Stimulated activated CD8-positive, alpha-beta memory T cell treated with anti-CD3 and anti-CD28 coated beads, Interleukin-7, amount 100 ng/mL, for 48 hours (primary cell): ENCODE data around the gene ERBB4.
"Not testable (repeated sequence)": the region's sequence is repeated elsewhere in the genome, so short reads cannot be mapped to it uniquely, and the experiment has no call there.

ENCODE experiments used
- DNase-seq, 2 donors: peaks; one replicate each; pipeline ENCODE4 v3.0.0-alpha.2; 2020; ENCODE audit warnings: low read depth in 1 of 2; ENCODE audit errors: extremely low read depth in 1 of 2

ERBB4 gene

DNA sequence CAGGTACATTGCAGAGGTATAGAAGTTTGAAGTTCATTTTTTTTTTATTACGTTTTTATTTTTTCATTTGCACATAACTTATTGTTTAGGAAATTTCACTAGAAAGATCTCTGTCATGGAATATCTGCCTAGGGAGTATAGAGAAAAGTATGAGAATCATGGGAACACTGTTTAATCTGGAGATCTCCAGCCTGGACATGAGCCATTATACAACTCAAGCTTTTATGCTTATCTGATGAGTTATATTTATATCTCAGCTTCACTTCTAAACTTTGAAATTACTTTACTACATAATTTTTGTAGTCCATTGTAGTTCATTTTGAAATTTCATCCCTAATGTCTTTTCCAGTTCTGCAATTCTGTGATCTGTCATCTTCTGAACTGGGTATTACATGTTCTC, 515.6 kb downstream of the ERBB4 start:
- no peak for DNase-seq

DNA sequence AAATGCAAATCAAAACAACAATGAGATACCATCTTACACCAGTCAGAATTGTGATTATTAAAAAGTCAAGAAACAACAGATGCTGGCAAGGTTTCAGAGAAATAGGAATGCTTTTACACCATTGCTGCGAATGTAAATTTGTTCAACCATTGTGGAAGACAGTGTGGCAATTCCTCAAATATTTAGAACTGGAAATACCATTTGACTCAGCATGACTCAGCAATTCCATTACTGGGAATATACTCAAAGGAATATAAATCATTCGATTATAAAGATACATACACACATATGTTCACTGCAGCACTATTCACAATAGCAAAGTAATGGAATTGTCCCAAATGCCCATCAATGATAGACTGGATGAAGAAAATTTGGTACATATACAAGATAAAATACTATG, 516.7 kb downstream of the ERBB4 start:
- no peak for DNase-seq

DNA sequence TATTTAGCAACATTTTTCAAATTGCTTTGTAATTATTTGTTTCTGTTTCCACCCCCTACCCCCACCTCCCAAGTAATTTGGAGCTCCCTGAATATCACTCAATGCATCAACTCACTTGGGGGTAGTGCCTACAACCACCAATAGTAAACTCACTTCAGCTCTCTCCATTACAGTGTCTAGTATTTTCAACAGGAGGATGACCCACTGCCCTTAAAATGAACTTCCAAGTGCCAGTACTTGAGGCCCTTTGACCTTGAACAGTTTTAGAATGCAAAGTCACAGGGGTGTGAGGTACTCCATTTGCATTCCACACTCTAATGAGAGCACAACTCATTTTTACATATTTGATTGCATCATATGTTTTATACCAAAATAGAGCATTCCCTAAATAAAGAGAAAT, 523.0 kb downstream of the ERBB4 start:
- DNase-seq: no peak

DNA sequence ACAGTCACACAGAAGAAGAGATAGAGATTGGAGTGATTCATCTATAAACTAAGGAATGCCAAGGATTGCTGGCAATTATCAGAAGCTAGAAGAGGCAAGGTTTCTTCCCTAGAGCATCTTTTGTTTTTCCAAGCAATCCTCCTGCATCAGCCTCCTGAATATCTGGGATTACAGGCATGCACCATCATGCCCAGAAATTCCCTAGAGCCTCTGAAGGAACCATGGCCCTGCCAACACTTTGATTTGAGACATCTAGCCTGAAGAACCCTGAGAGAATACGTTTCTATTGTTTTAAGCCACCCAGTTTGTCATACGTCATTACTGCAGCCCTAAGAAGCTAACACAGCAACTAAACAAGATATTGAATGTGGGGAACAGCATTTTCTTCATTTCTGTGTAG, 525.0 kb downstream of the ERBB4 start:
- no peak for DNase-seq

DNA sequence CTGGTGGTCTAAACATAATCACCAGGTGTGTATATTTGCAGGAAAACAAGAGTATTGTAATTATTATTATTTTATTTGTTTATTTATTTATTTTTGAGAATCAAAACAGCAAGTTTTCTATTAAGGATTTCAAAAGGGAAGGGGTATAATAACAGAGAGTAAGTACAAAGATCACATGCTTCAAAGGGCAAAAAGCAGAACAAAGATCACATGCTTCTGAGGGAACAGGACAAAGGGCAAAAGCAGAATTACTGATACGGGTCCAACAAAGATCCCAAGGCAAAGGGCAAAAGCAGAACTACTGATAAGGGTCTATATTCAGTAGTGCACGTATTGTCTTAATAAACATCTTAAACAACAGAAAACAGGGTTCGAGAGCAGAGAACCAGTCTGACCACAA, 528.3 kb downstream of the ERBB4 start:
- DNase-seq: not testable (repeated sequence)

DNA sequence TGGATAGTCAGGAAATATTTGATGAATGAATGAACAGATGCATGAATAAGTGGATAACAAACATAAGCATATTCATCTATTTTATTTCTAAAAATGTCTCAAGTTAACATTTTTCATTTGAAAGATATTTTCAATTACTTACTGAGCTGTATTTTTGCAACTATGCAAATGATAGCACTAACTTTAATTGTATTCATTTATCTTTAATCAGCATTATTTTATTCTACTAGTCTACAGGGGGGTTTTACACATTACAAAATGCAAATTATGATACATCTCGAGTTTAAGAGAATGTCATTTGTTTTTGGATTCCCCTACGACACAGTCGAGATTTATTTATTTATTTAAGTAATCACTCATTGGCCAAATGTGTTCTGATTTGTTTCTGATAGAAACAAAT, 530.6 kb downstream of the ERBB4 start:
- no peak for DNase-seq

DNA sequence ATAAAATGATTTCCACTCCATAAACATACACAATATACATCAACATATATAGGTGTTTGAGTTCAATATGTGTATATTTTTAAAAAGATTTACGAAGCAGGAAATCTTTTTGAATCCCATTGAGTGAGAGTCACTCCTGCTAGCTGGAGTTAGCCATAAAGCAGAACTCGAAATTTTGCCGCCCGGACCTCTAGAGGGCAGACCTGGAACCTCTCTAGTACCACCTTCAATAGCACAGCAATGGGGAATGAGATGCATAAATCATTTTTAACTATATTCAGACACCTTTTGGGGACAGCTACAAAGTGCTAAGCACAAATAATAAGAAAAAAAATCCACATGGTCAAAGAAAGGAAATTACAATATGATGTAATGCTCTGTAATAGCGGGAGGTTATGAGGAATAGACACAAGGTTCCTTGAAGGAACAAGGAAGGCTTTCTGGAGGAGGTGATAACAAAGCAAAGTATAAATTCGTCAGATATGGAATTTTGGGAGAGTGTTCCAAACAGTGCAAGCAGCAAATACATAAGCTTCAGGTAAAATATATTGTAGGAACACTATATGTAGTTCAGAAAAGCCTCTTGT, 533.4 kb downstream of the ERBB4 start:
- no peak for DNase-seq

DNA sequence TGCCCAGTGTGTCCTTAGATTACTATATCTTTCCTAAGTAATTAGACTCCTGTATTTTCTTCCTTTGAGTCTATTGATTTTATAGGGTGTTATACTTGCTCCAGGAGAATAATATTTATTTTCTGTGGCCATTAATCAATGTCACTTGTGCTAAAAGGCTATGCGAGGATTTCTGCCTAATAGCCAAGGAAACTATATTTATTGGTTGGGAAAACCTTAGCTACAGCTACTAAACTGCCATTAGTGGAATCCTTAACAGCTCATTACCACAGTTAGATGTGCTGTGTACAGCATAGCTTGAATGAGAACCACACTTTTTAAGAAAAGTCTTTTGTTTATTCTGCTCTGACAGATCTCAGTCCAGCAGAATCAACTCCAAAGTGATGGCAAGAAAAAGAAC, 537.3 kb downstream of the ERBB4 start:
- no peak for DNase-seq

DNA sequence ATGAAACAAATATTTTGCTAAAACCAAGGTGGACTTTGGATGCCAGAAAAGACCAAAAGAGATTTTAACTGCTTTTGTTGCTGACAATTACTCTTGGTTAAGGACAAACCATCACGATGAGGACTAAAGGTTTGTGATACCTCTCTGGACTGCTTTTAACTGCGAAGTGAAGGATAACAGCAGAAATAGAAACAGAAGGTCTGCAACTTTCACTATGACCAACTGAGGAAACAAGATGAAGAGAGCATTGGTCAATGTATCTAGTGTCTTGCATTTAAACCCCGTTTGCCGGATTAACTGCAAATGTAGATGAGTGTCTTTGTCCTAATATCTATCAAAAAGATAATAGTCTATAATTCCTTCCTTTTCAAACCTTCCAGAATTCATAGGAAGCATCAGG, 541.7 kb downstream of the ERBB4 start:
- DNase-seq: no peak

DNA sequence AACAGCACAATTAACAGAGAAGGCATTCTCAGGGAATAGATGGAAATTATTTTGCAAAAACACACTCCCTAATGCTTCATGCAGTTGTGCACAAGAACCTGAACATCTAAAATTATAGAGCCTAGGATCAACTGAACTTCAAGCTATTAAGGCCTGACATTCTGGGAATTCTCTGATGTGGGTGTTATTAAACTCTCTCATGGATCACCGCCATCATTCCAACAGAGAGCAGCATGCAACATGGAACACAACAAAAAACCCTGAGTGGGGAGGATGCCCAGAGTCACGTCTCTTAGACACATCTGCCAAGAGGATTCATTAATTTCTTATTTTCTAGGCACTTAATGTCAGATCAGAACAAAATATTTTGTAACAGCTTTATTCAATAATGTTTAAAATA, 543.8 kb downstream of the ERBB4 start:
- no peak for DNase-seq

DNA sequence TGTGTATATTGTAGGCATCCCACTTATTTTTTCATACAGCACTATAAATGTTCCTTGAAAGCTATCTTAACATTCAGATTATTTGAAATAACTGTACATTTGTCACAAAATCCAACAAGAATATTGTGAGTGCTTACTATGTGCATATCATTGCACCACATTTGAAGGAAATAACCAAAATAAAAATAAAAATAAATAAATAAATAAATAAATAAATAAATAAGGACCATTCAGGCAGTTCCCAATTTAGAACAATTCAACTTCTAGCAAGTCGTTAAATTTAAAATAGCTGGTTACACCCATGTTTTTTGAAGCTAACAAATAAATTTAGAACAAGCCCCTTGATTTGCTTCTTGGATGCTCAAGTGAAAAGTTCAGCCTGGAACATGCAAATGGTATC, 548.3 kb downstream of the ERBB4 start:
- DNase-seq: no peak

DNA sequence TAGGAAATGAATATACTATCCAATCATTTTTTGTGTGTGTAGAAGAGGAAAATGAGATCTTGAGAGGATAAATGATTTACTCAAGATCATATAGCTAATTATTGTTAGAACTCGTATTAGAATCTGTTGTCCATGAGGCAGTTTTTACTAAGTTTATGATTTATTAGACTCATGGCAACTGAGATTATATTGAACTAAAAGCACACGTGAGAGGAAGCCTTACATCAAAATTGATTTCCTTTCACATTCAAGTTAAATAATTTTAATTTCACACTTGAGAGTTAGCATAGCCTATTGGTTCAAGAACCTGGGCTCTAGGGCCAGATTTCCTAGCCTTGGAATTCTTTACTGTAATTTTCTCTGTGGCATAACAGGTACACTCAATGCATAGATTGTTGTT, 552.3 kb downstream of the ERBB4 start:
- no peak for DNase-seq

DNA sequence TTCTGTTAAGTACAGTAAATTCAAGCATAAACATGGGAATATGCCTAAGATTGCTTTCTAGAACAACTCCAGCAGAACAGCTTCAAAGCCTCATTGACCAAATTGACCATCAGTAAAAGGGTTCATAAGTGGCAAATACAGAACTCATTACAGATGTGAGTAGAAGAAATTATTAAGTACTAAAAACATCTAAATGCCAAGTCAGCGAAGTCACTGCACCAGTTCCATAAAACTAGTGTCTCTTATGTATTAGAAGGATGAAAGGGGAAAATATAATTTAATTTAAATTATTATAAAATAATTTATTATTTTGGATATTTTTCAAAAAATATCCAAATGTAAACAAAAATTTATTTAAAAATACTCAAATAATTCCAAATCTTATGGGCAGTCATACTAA, 553.2 kb downstream of the ERBB4 start:
- DNase-seq: no peak

DNA sequence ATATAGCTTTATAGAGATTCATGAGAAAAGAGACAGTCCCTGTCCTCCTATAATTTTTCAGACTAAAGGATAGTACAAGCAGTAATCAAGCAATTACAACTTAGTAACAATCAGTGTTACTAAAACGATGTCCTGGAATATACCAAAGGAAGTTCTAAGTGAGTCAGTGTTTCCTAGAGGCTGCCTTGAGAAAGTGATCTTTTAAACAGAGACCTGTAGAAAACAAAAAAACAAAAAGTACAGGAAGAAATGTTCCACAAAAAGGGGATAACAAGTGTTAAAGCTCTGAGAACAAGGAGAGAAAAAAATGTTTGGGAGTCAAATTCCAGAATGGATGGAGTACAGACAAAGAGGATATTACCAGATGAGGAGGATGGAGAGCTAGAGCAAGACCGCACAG, 556.4 kb downstream of the ERBB4 start:
- DNase-seq: no peak

DNA sequence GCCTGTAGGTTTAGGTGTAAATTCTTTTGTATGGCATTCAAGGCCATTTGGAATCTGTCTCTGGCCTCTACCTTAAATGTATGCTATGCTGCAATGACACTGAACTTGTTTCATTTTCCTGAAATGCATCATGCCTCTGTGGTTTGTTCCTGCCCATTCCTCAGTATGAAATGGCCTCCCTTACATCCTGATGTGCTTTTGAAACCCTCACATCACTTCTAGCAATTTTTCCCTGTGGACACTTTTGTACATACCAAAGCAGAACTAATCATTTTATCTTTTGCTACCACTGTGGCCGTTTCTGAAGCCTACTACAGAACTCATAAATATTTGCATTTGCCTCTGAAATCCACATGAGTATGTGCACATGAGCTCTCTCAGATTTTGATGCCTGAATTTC, 557.2 kb downstream of the ERBB4 start:
- DNase-seq: no peak

DNA sequence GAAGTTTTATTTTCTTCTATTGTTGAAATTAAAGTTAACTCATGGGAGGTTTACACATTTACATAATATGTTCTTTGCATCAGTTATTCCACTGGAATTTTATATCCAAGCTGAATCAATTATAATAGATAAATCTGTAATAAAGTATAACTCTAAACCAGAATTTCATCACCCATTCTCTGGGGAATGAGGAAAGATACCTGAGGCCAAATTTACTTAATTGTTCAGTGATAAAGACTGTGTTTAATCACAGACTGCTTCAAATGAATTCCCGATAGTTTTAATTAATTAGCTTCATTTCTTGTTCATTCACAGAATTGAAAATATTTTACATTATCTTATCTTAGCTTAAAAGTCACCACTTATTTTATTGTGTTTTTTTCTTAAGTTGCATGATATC, 562.5 kb downstream of the ERBB4 start:
- DNase-seq: no peak

DNA sequence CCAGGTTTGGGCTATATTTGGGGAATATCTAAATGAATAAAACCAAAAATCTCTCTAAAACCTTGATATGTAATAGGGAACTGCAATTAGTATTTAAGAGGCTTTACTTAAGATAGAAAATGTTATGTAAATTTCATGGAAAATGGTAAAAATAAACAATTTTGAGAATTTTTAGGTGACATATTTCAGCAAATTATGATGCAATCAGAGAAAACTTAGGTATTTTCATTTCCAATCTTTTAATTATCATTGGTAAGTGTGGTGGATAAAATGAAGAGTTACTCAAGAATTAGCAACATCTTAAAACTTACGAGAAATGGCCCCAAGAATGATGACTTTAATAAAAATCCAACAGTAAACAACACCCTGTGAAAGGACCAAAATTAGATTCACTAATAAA, 571.4 kb downstream of the ERBB4 start:
- DNase-seq: no peak

DNA sequence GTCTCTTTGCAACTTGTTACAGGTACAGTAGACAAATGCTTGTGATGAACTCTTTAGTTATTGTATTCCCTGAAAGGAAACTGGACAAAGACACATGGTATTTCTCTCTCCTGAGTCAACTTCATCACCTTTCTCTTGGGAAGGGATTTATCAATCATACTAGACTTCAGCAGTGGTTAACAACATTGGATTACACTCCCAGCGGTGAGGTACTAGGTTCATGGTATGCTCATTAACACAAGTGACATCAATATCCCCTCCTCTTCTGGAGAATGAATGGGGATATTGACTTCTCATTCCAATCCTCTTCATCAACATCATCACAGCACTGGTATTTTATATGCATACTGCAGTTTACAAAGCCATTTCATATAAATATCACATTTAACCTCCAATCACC, 574.6 kb downstream of the ERBB4 start:
- DNase-seq: no peak

DNA sequence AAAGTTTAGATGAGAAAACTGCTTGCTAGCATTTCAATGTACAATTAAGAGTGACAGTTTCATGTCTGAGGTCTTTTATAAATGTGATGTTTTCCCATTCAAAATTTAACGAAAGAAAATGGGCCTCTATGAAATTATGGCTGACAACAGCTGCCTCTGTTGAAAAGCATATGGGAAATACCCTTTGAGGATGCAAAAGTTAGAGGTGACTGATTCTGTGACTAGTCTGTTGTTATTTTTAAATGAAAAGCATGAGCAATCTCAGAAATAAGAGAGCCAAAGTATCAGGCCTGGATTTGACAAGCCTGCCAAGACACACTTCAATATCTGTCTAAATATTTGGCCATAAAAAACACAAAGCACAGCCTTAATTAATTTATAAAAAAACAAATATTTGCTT, 580.8 kb downstream of the ERBB4 start:
- no peak for DNase-seq

DNA sequence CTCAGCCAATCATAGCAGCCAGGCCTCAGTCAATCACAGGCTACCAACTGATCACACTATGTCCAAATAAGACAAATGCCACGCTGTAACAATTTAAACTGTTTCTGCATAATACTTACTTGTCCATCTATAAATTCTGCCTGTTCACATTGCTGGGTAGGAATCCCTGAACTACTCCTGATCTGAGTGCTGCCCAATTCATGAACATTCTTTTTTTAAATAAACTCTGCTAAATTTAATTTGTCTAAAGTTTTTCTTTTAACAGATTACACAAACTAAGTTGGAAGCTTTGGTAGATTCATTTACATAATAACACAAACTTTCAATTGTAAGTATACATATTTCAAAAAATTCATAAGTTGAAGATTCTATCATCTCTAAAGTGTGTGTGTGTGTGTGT, 583.0 kb downstream of the ERBB4 start:
- no peak for DNase-seq

DNA sequence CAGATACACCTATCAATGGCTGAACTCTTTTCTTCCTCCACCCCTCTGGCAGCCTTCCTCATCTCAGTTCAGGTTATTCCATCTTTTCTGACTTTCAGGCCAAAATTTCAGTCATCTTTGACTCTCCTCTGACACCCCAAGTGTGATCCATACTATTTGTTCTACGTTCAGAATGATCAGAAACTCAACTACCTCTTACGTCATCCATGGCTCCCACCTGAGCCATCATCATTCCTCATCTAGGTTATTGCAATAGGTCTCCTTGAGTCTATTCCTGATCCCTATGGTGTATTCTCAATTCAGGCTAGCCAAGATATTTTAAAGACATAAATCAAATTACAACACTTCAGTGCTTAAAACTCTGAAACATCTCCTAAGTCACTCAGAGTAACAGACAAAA, 589.7 kb downstream of the ERBB4 start:
- DNase-seq: no peak

DNA sequence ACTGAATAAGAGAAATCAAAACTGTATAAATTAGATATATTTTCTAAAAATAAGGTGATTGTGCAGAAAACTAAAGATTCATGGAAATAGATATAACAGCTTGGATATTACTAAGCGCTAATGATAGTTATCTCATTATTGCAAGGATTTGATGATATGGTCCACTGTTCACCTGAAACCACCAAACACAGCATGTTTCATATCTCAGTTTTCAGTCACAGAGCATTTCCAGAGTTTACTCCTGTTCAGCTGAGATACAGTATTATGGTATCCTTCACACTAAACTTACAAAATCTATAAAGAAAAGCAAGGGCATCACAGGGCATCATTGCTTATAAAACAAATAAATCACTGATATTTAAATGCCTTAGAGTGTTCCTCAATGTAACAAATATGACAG, 591.6 kb downstream of the ERBB4 start:
- DNase-seq: no peak

DNA sequence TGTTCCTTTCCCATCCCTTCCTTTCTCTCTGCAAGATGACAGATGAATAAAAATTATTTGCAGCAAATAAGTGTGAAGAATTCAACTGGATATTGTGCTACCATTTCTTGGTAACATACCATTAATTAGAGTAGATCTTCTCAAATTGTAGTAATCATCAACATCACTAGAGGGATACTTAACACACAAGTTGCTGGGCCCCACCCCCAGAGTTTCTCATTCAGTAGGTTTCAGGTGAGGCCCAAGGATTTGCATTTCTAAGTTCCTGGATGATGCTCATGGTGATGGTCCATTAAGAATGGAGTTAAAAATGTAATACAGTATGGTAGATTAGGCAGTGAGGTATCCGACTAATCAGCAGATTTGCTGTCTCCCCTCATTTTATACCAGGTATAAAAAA, 594.0 kb downstream of the ERBB4 start:
- no peak for DNase-seq

DNA sequence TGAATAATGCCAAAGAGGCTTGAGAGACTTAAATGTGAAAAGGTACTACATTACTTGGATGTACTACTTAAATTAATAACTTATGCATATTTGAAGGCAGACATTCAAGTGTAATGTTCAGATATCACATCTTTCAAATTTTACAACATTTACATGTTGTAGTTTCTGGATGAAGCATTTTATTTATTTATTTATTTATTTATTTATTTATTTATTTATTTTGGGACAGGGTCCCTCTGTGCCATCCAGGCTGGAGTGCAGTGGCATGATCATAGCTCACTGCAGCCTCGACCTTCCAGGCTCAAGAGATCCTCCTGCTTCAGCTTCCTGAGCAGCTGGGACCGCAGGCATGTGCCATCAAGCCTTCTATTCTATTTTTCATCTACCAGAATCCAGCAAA, 596.4 kb downstream of the ERBB4 start:
- no peak for DNase-seq
